H9 (cell line): ENCODE results near the gene NAA10. TPM values are rescaled to one million over a fixed set of nuclear protein-coding genes. Genes with fewer than 3 reads are reported as not detected.

Experiments used
- DNase-seq: peaks from one replicate; pipeline ENCODE4 v3.0.0-alpha.2; 2017
- H2AFZ ChIP-seq: one replicate; pipeline ENCODE4 v1.6.1; 2013; ENCODE audit warnings: mild to moderate bottlenecking, low read length, control low read depth, moderate library complexity
- H2AK5ac ChIP-seq: 2 replicates; pipeline ENCODE4 v1.6.1; 2013; ENCODE audit warnings: low read length, control low read depth, mixed read lengths; ENCODE audit not compliant: insufficient read length
- H2BK120ac ChIP-seq: one replicate; pipeline ENCODE4 v1.6.1; 2013; ENCODE audit warnings: low read depth, mild to moderate bottlenecking, low read length, control low read depth, inconsistent platforms; ENCODE audit not compliant: poor library complexity, severe bottlenecking
- H2BK12ac ChIP-seq: 2 replicates; pipeline ENCODE4 v1.6.1; 2013; ENCODE audit warnings: low read length, control low read depth, mixed read lengths, low read depth; ENCODE audit not compliant: insufficient read length
- H2BK15ac ChIP-seq: 2 replicates; pipeline ENCODE4 v1.6.1; 2013; ENCODE audit warnings: low read depth, low read length, control low read depth
- H2BK20ac ChIP-seq: one replicate; pipeline ENCODE4 v1.6.1; 2013; ENCODE audit warnings: low read depth, mild to moderate bottlenecking, low read length, control low read depth, inconsistent platforms; ENCODE audit not compliant: poor library complexity, severe bottlenecking
- H2BK5ac ChIP-seq: 2 replicates; pipeline ENCODE4 v1.6.1; 2013; ENCODE audit warnings: low read length, control low read depth, mixed read lengths; ENCODE audit not compliant: insufficient read length
- H3K14ac ChIP-seq: 2 replicates; pipeline ENCODE4 v1.6.1; 2013; ENCODE audit warnings: low read length, control low read depth; ENCODE audit not compliant: insufficient read depth
- H3K18ac ChIP-seq: 2 replicates; pipeline ENCODE4 v1.6.1; 2013; ENCODE audit warnings: low read depth, mild to moderate bottlenecking, mixed read lengths, low read length, control low read depth; ENCODE audit not compliant: insufficient read length
- H3K23ac ChIP-seq: 2 replicates; pipeline ENCODE4 v1.6.1; 2013; ENCODE audit warnings: low read length, control low read depth, mixed read lengths, low read depth; ENCODE audit not compliant: insufficient read length
- H3K23me2 ChIP-seq: 2 replicates; pipeline ENCODE4 v1.6.1; 2013; ENCODE audit warnings: low read depth, mild to moderate bottlenecking, mixed read lengths, low read length, control low read depth; ENCODE audit not compliant: insufficient read length, poor library complexity, severe bottlenecking
- H3K27ac ChIP-seq: 2 replicates; pipeline ENCODE4 v1.5.1; 2013; ENCODE audit warnings: low read length, control low read depth, mixed read lengths, low read depth; ENCODE audit not compliant: insufficient read length
- H3K27me3 ChIP-seq: 2 replicates; pipeline ENCODE4 v1.6.1; 2013; ENCODE audit warnings: low read length, control low read depth, inconsistent platforms; ENCODE audit not compliant: insufficient read depth
- H3K4ac ChIP-seq: 2 replicates; pipeline ENCODE4 v1.6.1; 2013; ENCODE audit warnings: low read depth, mild to moderate bottlenecking, control low read depth, inconsistent platforms, low read length, moderate library complexity
- H3K4me1 ChIP-seq: 2 replicates; pipeline ENCODE4 v1.6.1; 2013; ENCODE audit warnings: low read length, control low read depth, inconsistent platforms; ENCODE audit not compliant: insufficient read depth
- H3K4me2 ChIP-seq: 2 replicates; pipeline ENCODE4 v1.6.1; 2013; ENCODE audit warnings: low read length, control low read depth, mixed read lengths; ENCODE audit not compliant: insufficient read length, insufficient read depth
- H3K56ac ChIP-seq: 2 replicates; pipeline ENCODE4 v1.6.1; 2013; ENCODE audit warnings: low read depth, mild to moderate bottlenecking, mixed read lengths, low read length, control low read depth; ENCODE audit not compliant: insufficient read length
- H3K79me1 ChIP-seq: 2 replicates; pipeline ENCODE4 v1.6.1; 2013; ENCODE audit warnings: low read depth, mild to moderate bottlenecking, moderate library complexity, low read length, control low read depth, inconsistent platforms; ENCODE audit not compliant: insufficient read depth, poor library complexity, severe bottlenecking
- H3K79me2 ChIP-seq: 2 replicates; pipeline ENCODE4 v1.6.1; 2013; ENCODE audit warnings: low read length, control low read depth, inconsistent platforms; ENCODE audit not compliant: insufficient read depth
- H3K9ac ChIP-seq: 2 replicates; pipeline ENCODE4 v1.6.1; 2013; ENCODE audit warnings: low read length, control low read depth, mixed read lengths; ENCODE audit not compliant: insufficient read length; ENCODE audit errors: extremely low read depth
- H3K9me3 ChIP-seq: one replicate; pipeline ENCODE4 v1.6.1; 2013; ENCODE audit warnings: low read depth, low read length, inconsistent platforms; ENCODE audit not compliant: control insufficient read depth
- H3T11ph ChIP-seq: one replicate; pipeline ENCODE4 v1.6.1; 2013; ENCODE audit warnings: mild to moderate bottlenecking, low read length, control low read depth, inconsistent platforms
- H4K20me1 ChIP-seq: one replicate; pipeline ENCODE4 v1.6.1; 2013; ENCODE audit not compliant: control insufficient read depth, insufficient read length, insufficient read depth
- H4K5ac ChIP-seq: 2 replicates; pipeline ENCODE4 v1.6.1; 2013; ENCODE audit warnings: low read depth, mild to moderate bottlenecking, mixed read lengths, low read length, control low read depth; ENCODE audit not compliant: insufficient read length
- H4K8ac ChIP-seq: replicated peaks from 2 replicates; pipeline ENCODE4 v1.6.1; 2013; ENCODE audit warnings: low read length, control low read depth, mixed read lengths, low read depth; ENCODE audit not compliant: insufficient read length
- H4K91ac ChIP-seq: 2 replicates; pipeline ENCODE4 v1.6.1; 2013; ENCODE audit warnings: low read depth, mild to moderate bottlenecking, moderate library complexity, mixed read lengths, low read length, control low read depth; ENCODE audit not compliant: insufficient read length
- H3K27ac Mint-ChIP-seq, 3 experiments: 2 replicates in 2 of 3; 3 replicates in 1 of 3; pipeline ENCODE4 v1.8.0; 2020 to 2021; ENCODE audit warnings: mixed read lengths in 3 of 3, mild to moderate bottlenecking in 1 of 3, moderate library complexity in 1 of 3
- H3K27me3 Mint-ChIP-seq: 2 replicates; pipeline ENCODE4 v1.8.0; 2021; ENCODE audit warnings: low read depth, mild to moderate bottlenecking, moderate library complexity, mixed read lengths
- H3K36me3 Mint-ChIP-seq, 3 experiments: 2 replicates in 2 of 3; 3 replicates in 1 of 3; pipeline ENCODE4 v1.8.0; 2020 to 2021; ENCODE audit warnings: low read depth in 3 of 3, mixed read lengths in 3 of 3; ENCODE audit not compliant: insufficient read depth in 1 of 3
- H3K4me1 Mint-ChIP-seq, 2 experiments: 2 replicates each; pipeline ENCODE4 v1.8.0; 2020; ENCODE audit warnings: mixed read lengths in 2 of 2
- H3K4me3 Mint-ChIP-seq, 2 experiments: 2 replicates in 1 of 2; 3 replicates in 1 of 2; pipeline ENCODE4 v1.8.0; 2020 to 2021; ENCODE audit warnings: mild to moderate bottlenecking in 2 of 2, mixed read lengths in 2 of 2, moderate library complexity in 1 of 2
- H3K9me3 Mint-ChIP-seq, 2 experiments: 2 replicates in 1 of 2; 3 replicates in 1 of 2; pipeline ENCODE4 v1.8.0; 2020; ENCODE audit warnings: mild to moderate bottlenecking in 2 of 2, mixed read lengths in 2 of 2, moderate library complexity in 1 of 2
- WGBS: extraction: QIAGEN DNeasy Blood & Tissue Kit; methylation state at CpG from one replicate; pipeline ENCODE4 v1.1.7; 2013; ENCODE audit warnings: missing lambda C conversion rate, low lambda C conversion rate, mixed read lengths; ENCODE audit not compliant: insufficient read length; ENCODE audit errors: extremely low coverage; 5-methylcytosine and 5-hydroxymethylcytosine counted together
- total RNA-seq: library from RNA; stranded (reverse); gene quantifications from 2 replicates; pipeline ENCODE4 v1.2.1, GENCODE V29; 2021
- TF ChIP-seq, protein P1 (sequence below): fragments of 200-600 bp; sonication (generic); conservative IDR thresholded peaks from 3 replicates; pipeline ENCODE4 v1.8.0; 2021; ENCODE audit warnings: antibody characterized with exemption, mild to moderate bottlenecking

The NAA10 gene
- total RNA-seq, 1 experiment from 2014 or later, result 101 TPM

DNA sequence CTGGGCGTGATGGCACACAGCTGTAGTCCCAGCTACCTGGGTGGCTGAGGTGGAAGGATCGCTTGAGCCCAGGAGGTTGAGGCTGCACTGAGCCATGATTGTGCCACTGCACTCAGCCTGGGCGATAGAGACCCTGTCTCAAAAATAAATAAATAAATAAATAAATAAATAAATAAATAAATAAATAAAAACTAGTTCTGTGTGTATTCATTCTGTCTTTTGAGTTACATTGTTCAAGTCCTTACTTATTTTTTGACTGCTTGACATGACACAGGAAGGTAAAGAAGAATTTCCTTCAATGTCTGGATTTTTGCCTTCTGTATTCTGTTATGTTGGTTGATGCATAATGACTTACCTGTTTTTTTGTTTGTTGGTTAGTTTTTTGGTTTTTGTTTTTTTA is 2.2 kb upstream of the NAA10 start:
- H3K27ac ChIP-seq, result no peak overlapping the region
- WGBS, result no CpG with 5 or more reads among the region's 3 CpGs
- H3K9ac ChIP-seq, result no peak overlapping the region
- no peak for DNase-seq
- no peak overlapping the region for H3K14ac ChIP-seq
- H3K4me1 ChIP-seq, result no peaks in the 10 kb centered on the region
- no peak overlapping the region for H2BK5ac ChIP-seq
- no peak overlapping the region for H4K8ac ChIP-seq
- peaks cover 12 to 28% of the 10 kb centered on the region in 2 experiments; a peak in 3 of 4 replicates for H3K4me1 Mint-ChIP-seq
- no peak overlapping the region for H3T11ph ChIP-seq
- no peak overlapping the region for H3K56ac ChIP-seq
- no peak overlapping the region for H2BK12ac ChIP-seq
- no peak overlapping the region for H2AFZ ChIP-seq
- H4K5ac ChIP-seq, result no peak overlapping the region
- peaks cover 11% of the 10 kb centered on the region for H3K9me3 ChIP-seq
- no peak overlapping the region for H4K91ac ChIP-seq
- H3K18ac ChIP-seq, result no peak overlapping the region
- no peaks in the 10 kb centered on the region for H3K79me1 ChIP-seq
- H3K27me3 Mint-ChIP-seq, result no peaks in the 10 kb centered on the region
- H3K4ac ChIP-seq, result no peak overlapping the region
- H3K79me2 ChIP-seq, result no peaks in the 10 kb centered on the region; the same call in 1 of the 2 replicates
- H2BK120ac ChIP-seq, result no peak overlapping the region
- H3K23ac ChIP-seq, result no peak overlapping the region
- no peak overlapping the region for H2BK15ac ChIP-seq
- H3K4me3 Mint-ChIP-seq, result no peak overlapping the region
- peaks cover 11 to 30% (median 12%) of the 10 kb centered on the region in 3 experiments for H3K36me3 Mint-ChIP-seq
- H3K27me3 ChIP-seq, result no peaks in the 10 kb centered on the region
- H3K4me2 ChIP-seq, result no peak overlapping the region
- H3K23me2 ChIP-seq, result peaks cover 7% of the 10 kb centered on the region
- no peak overlapping the region for H2BK20ac ChIP-seq
- no peak overlapping the region for H3K27ac Mint-ChIP-seq
- no peak overlapping the region for H2AK5ac ChIP-seq
- no peaks in the 10 kb centered on the region for H4K20me1 ChIP-seq
- TF ChIP-seq, protein P1, sequence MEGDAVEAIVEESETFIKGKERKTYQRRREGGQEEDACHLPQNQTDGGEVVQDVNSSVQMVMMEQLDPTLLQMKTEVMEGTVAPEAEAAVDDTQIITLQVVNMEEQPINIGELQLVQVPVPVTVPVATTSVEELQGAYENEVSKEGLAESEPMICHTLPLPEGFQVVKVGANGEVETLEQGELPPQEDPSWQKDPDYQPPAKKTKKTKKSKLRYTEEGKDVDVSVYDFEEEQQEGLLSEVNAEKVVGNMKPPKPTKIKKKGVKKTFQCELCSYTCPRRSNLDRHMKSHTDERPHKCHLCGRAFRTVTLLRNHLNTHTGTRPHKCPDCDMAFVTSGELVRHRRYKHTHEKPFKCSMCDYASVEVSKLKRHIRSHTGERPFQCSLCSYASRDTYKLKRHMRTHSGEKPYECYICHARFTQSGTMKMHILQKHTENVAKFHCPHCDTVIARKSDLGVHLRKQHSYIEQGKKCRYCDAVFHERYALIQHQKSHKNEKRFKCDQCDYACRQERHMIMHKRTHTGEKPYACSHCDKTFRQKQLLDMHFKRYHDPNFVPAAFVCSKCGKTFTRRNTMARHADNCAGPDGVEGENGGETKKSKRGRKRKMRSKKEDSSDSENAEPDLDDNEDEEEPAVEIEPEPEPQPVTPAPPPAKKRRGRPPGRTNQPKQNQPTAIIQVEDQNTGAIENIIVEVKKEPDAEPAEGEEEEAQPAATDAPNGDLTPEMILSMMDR, result no peak
- peaks cover 59 to 63% of the 10 kb centered on the region in 2 experiments for H3K9me3 Mint-ChIP-seq
